ENCODE measurements around the gene IL17D. TPM values are rescaled to one million over a fixed set of nuclear protein-coding genes. Genes with fewer than 3 reads are reported as not detected.

The IL17D gene
- total RNA-seq, 1 experiment from 2014 or later, result 1.2 TPM

- Histone ChIP-seq H2BK15ac (ENCODE audit: low read depth, low read length) (no peak overlapping the region), H3K9me3 (ENCODE audit: control insufficient read depth, low read depth, low read length) (no peaks in the 10 kb centered on the region), H2BK12ac (ENCODE audit: insufficient read length, low read depth, low read length) (no peak overlapping the region), H4K91ac (ENCODE audit: insufficient read length, low read depth, low read length) (no peak overlapping the region), H3K79me1 (ENCODE audit: insufficient read depth, low read depth, low read length, poor library complexity, severe bottlenecking) (no peaks in the 10 kb centered on the region), H3K23ac (ENCODE audit: insufficient read length, low read depth, low read length) (no peak overlapping the region), H3K23me2 (ENCODE audit: insufficient read length, low read depth, low read length, poor library complexity, severe bottlenecking) (no peaks in the 10 kb centered on the region), H3K4me1 (ENCODE audit: insufficient read depth, low read length) (no peaks in the 10 kb centered on the region), H2BK20ac (ENCODE audit: low read depth, low read length, poor library complexity, severe bottlenecking) (no peak overlapping the region), H3K9ac (ENCODE audit: extremely low read depth, insufficient read length, low read length) (no peak overlapping the region), H2AK5ac (ENCODE audit: insufficient read length, low read length) (no peak overlapping the region), H3K4ac (ENCODE audit: low read depth, low read length) (no peak overlapping the region), H3K4me2 (ENCODE audit: insufficient read depth, insufficient read length, low read length) (no peak overlapping the region), H3K56ac (ENCODE audit: insufficient read length, low read depth, low read length) (no peak overlapping the region), H2AFZ (ENCODE audit: low read length) (no peak overlapping the region), H3K18ac (ENCODE audit: insufficient read length, low read depth, low read length) (no peak overlapping the region), H3K79me2 (ENCODE audit: insufficient read depth, low read length) (no peaks in the 10 kb centered on the region), H2BK5ac (ENCODE audit: insufficient read length, low read length) (no peak overlapping the region), H3T11ph (ENCODE audit: low read length) (no peak overlapping the region), H2BK120ac (ENCODE audit: low read depth, low read length, poor library complexity, severe bottlenecking) (no peak overlapping the region), H4K5ac (ENCODE audit: insufficient read length, low read depth, low read length) (no peak overlapping the region), H4K8ac (replicated peaks; ENCODE audit: insufficient read length, low read depth, low read length) (no peak overlapping the region), H3K27me3 (ENCODE audit: insufficient read depth, low read length) (no peaks in the 10 kb centered on the region), H3K14ac (ENCODE audit: insufficient read depth, low read length) (no peak overlapping the region), H4K20me1 (ENCODE audit: control insufficient read depth, insufficient read depth, insufficient read length) (no peaks in the 10 kb centered on the region), H3K27ac (ENCODE audit: insufficient read length, low read depth, low read length) (no peak overlapping the region)
- H3K36me3 Mint-ChIP-seq (ENCODE audit: insufficient read depth in 1 of 3, low read depth in 3 of 3), result no peaks in the 10 kb centered on the region; a peak in 1 of 7 replicates
- WGBS (ENCODE audit: extremely low coverage, insufficient read length, low lambda C conversion rate), result no CpG with 5 or more reads among the region's 4 CpGs
- H3K9me3 Mint-ChIP-seq, result peaks cover 0 to 2% of the 10 kb centered on the region in 2 experiments; a peak in 1 of 5 replicates
- H3K27ac Mint-ChIP-seq, result no peak overlapping the region
- H3K27me3 Mint-ChIP-seq (ENCODE audit: low read depth), result peaks cover 31% of the 10 kb centered on the region
- TF ChIP-seq CTCF (conservative IDR thresholded peaks at IDR 0.05), result no peak
- no peak for DNase-seq
- H3K4me3 Mint-ChIP-seq, result no peak overlapping the region
- peaks cover 21 to 24% of the 10 kb centered on the region in 2 experiments for H3K4me1 Mint-ChIP-seq
These were observed 6.3 kb downstream of the IL17D start for GRCh38 chr13:20709782-20710181.

Data from H9 (cell line).